HFFc6 (cell line): ENCODE data around the gene RCL1. TPM values are rescaled to one million over a fixed set of nuclear protein-coding genes. Genes with fewer than 3 reads are reported as not detected.

Source experiments
- DNase-seq: peaks from one replicate; pipeline ENCODE4 v3.0.0-alpha.2; 2018
- H3K27ac Mint-ChIP-seq: 2 replicates; pipeline ENCODE4 v1.8.0; 2020; ENCODE audit warnings: mild to moderate bottlenecking, mixed read lengths
- H3K27me3 Mint-ChIP-seq: 2 replicates; pipeline ENCODE4 v1.8.0; 2021; ENCODE audit warnings: mild to moderate bottlenecking, moderate library complexity, mixed read lengths; ENCODE audit not compliant: insufficient read depth
- H3K36me3 Mint-ChIP-seq: 2 replicates; pipeline ENCODE4 v1.8.0; 2021; ENCODE audit warnings: low read depth, mixed read lengths
- H3K4me1 Mint-ChIP-seq: 2 replicates; pipeline ENCODE4 v1.8.0; 2020; ENCODE audit warnings: low read depth, mixed read lengths
- H3K4me3 Mint-ChIP-seq: 2 replicates; pipeline ENCODE4 v1.8.0; 2020; ENCODE audit warnings: mild to moderate bottlenecking, moderate library complexity, mixed read lengths
- H3K9me3 Mint-ChIP-seq: 2 replicates; pipeline ENCODE4 v1.8.0; 2020; ENCODE audit warnings: mild to moderate bottlenecking, mixed read lengths
- total RNA-seq, 6 experiments: library from RNA; stranded (reverse); fragmentation: NEBNext Ultra II Directional; extraction: Animal tissue kit (Norgen Biotek cat#: 25700); gene quantifications; 2 replicates in 1 of 6; 3 replicates in 5 of 6; pipeline ENCODE4 v1.2.3, GENCODE V29; 2021
- TF ChIP-seq, protein P1 (sequence below): fragments of 200-600 bp; sonication (generic); IDR thresholded peaks from 2 replicates; pipeline ENCODE4 v1.5.0; 2021; ENCODE audit warnings: antibody characterized with exemption, mild to moderate bottlenecking

Gene RCL1
- total RNA-seq, 6 experiments from 2014 or later: 7.4 to 9.8 (median 8.1) TPM

DNA sequence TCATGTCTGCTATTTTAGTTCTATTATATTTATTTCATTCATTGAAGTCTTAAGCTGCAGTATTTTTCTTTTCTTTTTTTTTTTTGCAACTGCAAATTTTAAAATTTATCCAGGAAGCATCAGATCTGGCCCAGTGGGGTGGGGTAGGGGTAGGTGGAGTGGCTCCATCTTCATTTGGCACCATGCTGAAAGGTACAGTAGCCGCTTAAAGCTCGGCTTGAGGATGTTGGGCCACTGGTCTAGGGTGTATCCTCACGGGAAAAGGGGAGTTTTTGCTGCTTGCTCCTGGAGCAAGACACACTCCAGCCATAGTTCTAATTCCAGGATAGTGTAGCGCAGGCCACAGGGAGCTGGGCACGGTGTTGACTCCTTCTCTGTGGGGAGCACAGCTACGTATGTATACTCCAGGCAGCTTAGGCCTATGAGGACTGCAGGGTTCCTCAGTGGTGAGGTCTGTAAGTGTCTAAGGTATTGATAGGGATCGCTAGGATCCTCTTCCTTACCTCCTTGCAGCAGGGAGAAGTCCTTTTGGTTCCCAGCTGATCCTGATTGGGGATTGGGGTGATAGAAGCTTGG lies 22.7 kb downstream of the RCL1 start:
- H3K4me3 Mint-ChIP-seq: no peak overlapping the region
- no peak for DNase-seq
- H3K36me3 Mint-ChIP-seq: no peaks in the 10 kb centered on the region
- H3K27ac Mint-ChIP-seq: no peak overlapping the region
- TF ChIP-seq, protein P1, sequence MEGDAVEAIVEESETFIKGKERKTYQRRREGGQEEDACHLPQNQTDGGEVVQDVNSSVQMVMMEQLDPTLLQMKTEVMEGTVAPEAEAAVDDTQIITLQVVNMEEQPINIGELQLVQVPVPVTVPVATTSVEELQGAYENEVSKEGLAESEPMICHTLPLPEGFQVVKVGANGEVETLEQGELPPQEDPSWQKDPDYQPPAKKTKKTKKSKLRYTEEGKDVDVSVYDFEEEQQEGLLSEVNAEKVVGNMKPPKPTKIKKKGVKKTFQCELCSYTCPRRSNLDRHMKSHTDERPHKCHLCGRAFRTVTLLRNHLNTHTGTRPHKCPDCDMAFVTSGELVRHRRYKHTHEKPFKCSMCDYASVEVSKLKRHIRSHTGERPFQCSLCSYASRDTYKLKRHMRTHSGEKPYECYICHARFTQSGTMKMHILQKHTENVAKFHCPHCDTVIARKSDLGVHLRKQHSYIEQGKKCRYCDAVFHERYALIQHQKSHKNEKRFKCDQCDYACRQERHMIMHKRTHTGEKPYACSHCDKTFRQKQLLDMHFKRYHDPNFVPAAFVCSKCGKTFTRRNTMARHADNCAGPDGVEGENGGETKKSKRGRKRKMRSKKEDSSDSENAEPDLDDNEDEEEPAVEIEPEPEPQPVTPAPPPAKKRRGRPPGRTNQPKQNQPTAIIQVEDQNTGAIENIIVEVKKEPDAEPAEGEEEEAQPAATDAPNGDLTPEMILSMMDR: no peak
- peaks cover 13% of the 10 kb centered on the region; the same call in 1 of the 2 replicates for H3K4me1 Mint-ChIP-seq
- H3K27me3 Mint-ChIP-seq: no peaks in the 10 kb centered on the region
- H3K9me3 Mint-ChIP-seq: no peaks in the 10 kb centered on the region

- no peaks in the 10 kb centered on the region for H3K36me3 Mint-ChIP-seq
- no peaks in the 10 kb centered on the region for H3K9me3 Mint-ChIP-seq
- H3K4me3 Mint-ChIP-seq: no peak overlapping the region
- no peak overlapping the region for H3K27ac Mint-ChIP-seq
- DNase-seq: no peak
- TF ChIP-seq, protein P1: no peak
- no peaks in the 10 kb centered on the region for H3K27me3 Mint-ChIP-seq
- H3K4me1 Mint-ChIP-seq: peaks cover 20% of the 10 kb centered on the region; the same call in 1 of the 2 replicates
Measured at GRCh38 chr9:4820168-4820567, 27.4 kb downstream of the RCL1 start.

DNA sequence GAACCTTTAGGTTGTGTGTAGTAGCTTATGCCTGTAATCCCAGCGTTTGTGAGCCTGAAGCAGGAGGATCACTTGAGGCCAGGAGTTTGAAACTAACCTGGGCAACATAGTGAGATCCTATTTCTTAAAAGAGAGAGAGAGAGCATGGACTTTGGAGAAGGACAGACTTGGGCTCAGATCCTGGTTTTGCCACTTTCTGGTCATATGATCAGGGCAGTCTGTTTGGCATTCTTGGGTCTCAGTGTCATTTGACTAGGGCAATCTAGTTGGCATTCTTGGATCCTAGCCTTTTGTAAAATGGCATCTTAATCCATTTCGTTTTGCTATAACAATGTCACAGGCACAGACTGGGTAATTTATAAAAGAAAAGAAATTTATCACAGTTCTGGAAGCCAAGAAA lies 28.4 kb downstream of the RCL1 start:
- H3K4me1 Mint-ChIP-seq: peaks cover 12% of the 10 kb centered on the region; the same call in 1 of the 2 replicates
- TF ChIP-seq, protein P1: no peak
- H3K36me3 Mint-ChIP-seq: no peaks in the 10 kb centered on the region
- H3K4me3 Mint-ChIP-seq: no peak overlapping the region
- H3K27me3 Mint-ChIP-seq: no peaks in the 10 kb centered on the region
- no peaks in the 10 kb centered on the region for H3K9me3 Mint-ChIP-seq
- DNase-seq: no peak
- H3K27ac Mint-ChIP-seq: no peak overlapping the region

DNA sequence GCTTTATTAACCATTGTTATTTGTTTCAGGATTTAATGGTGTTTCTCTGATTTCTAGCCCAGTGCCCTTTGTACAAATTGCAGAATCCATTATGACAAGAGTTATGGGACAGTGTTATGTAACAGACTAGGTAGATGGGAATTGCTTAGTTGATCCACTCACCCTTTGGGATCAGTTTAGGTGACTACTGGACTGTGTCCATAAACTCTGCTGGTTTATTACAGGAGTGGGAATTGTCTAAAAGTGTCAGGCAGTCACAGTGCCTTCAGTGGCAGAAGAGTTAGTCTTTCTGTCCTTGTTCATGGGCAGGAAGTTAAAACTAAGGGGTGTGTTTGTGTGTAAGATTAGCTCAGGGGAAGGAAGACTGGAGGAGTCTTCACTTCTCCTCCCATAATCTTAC lies 29.3 kb downstream of the RCL1 start:
- TF ChIP-seq, protein P1: no peak
- no peaks in the 10 kb centered on the region for H3K36me3 Mint-ChIP-seq
- H3K9me3 Mint-ChIP-seq: no peaks in the 10 kb centered on the region
- peaks cover 13% of the 10 kb centered on the region; the same call in 1 of the 2 replicates for H3K4me1 Mint-ChIP-seq
- H3K4me3 Mint-ChIP-seq: no peak overlapping the region
- no peak for DNase-seq
- H3K27ac Mint-ChIP-seq: no peak overlapping the region
- no peaks in the 10 kb centered on the region for H3K27me3 Mint-ChIP-seq

DNA sequence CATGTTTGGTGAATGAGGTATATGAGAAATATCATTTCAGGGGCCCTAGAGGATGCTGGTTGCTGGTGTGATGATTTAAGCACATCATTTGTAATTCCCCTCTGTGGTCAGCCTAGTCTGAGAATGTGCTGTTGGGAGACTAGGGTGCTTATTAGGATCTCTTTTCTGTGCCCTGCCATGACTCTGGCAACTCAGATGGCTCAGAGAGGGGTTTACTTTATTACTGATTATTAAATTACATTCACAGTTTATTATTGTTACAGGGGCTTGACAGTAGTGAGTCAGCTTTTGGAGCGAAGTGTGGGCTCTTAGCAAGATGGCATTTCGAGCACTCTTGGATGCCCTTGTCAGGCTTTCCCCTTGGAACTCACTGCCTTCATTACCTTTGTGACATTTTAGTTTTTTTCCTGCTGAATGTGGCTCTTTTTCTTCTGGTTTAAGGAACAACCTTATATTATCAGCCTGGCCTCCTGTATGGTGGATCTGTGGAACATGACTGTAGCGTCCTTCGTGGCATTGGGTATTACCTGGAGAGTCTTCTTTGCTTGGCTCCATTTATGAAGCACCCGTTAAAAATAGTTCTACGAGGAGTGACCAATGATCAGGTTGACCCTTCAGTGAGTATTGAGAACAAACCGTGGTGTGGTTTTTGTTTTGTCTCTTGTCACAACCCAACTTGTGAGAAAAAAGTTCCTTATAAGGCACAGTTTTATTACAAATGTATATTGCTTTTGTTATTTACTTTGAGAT lies 33.8 kb downstream of the RCL1 start:
- H3K36me3 Mint-ChIP-seq: peaks cover 5% of the 10 kb centered on the region; the same call in 1 of the 2 replicates
- H3K4me3 Mint-ChIP-seq: no peak overlapping the region
- no peak overlapping the region for H3K27ac Mint-ChIP-seq
- H3K4me1 Mint-ChIP-seq: peaks cover 13% of the 10 kb centered on the region; the same call in 1 of the 2 replicates
- H3K9me3 Mint-ChIP-seq: no peaks in the 10 kb centered on the region
- H3K27me3 Mint-ChIP-seq: 0 out of 2 replicates have a peak, but pooled peaks cover 1% of the 10 kb centered on the region
- TF ChIP-seq, protein P1: no peak
- no peak for DNase-seq
